WI38 (cell line): Measurements from ENCODE around the gene CD247.

Experiments
- H3K4me3 ChIP-seq: 2 replicates; pipeline ENCODE4 v1.5.1; 2011; ENCODE audit warnings: low read depth, mild to moderate bottlenecking, control low read depth, low read length
- CTCF ChIP-seq: IDR thresholded peaks from 2 replicates; pipeline ENCODE4 v1.5.1; 2012; ENCODE audit warnings: low read depth, mild to moderate bottlenecking, control low read depth, low read length

Gene CD247

DNA sequence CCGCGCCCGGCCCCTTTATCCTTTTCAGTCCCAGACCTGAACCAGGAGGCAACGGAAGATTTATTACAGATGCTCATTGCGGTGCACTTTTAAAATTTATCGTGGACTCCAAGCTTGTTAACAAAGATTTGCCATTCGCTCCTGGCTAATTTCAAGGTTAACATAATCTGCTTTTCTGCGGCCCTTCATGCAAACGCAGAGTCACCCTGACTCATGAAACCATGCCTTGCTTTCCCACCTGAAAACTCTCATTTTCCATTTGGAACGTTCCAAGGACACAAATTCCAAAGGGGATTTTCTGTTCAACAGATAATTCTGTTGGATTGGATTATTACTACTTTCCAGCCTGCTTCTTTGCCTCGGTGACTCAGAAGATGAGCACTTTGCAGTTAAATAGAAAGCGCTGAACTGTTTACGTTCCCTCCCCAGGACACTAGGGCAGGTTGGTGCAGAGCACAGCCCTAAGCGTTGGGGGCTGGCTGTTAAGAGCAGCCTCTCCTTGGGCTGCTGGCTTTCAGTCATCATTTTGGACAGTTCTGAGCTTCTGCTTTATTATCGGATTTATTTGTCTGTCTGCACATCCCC is 51.1 kb downstream of the CD247 start:
- TF ChIP-seq CTCF: no peak
- H3K4me3 ChIP-seq: no peak overlapping the region

DNA sequence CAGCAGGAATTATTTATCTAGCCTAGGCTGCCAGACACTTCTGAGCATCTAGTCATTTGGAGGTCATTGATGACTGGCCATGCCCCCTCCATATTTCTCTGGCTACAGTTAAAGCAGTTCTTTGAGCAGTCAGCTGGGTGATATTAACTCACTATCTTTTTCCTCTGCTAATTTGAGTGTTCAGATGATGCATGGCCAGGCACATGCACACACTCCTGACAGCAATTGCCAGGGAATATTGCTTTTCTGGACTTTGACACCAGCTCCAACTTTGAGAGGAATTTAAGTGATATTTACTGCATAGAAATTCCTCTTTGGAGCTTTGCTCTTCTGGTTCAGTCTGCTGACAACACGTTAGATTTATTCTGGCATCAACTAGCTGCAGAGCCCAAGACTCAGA is 52.6 kb downstream of the CD247 start:
- TF ChIP-seq CTCF: no peak
- H3K4me3 ChIP-seq: no peak overlapping the region

GRCh38 chr1:167465018-167465417 is 53.3 kb downstream of the CD247 start:
- no peak overlapping the region for H3K4me3 ChIP-seq
- no peak for TF ChIP-seq CTCF

- H3K4me3 ChIP-seq: no peak overlapping the region
- no peak for TF ChIP-seq CTCF
Observed at GRCh38 chr1:167463875-167464575, 54.3 kb downstream of the CD247 start.

- no peak for TF ChIP-seq CTCF
- H3K4me3 ChIP-seq: no peak overlapping the region
Observed at GRCh38 chr1:167463080-167463479, 55.2 kb downstream of the CD247 start.

- no peak for TF ChIP-seq CTCF
- H3K4me3 ChIP-seq: no peak overlapping the region
Observed at GRCh38 chr1:167462341-167462740, 56.0 kb downstream of the CD247 start.

DNA sequence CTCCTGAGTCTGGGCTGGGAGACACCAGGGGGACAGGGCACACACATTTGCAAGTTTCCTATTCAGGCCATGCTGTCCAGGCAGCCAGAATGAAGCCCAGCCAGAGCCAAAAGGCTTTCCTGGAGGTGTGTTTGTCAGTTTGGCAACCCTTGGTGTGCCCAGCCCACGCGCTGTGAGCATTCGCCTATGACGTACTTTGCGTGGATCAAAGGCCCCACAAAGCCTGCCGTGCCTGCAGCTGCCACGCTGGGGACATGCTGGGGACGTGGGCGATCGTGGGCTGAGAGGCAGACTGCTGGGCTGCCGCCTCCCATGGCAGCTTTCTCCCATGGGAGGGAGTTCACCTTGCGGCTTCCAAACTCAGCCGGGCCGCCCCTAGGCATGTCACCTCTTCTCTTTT is 57.5 kb downstream of the CD247 start:
- TF ChIP-seq CTCF: no peak
- H3K4me3 ChIP-seq: no peak overlapping the region
